IPS-15b (cell line): ENCODE results near the gene DRGX.

Source experiments
- H3K27me3 ChIP-seq: one replicate; pipeline ENCODE4 v1.6.1; 2013; ENCODE audit warnings: low read length; ENCODE audit not compliant: control insufficient read depth, insufficient read depth
- H3K36me3 ChIP-seq: one replicate; pipeline ENCODE4 v1.6.1; 2013; ENCODE audit warnings: low read length; ENCODE audit not compliant: control insufficient read depth, insufficient read depth
- H3K4me1 ChIP-seq: one replicate; pipeline ENCODE4 v1.6.1; 2013; ENCODE audit warnings: mild to moderate bottlenecking, low read length; ENCODE audit not compliant: control insufficient read depth, insufficient read depth
- H3K4me3 ChIP-seq: one replicate; pipeline ENCODE4 v1.5.1; 2013; ENCODE audit warnings: low read depth, low read length
- H3K9ac ChIP-seq: one replicate; pipeline ENCODE4 v1.6.1; 2013; ENCODE audit warnings: low read depth, mild to moderate bottlenecking, low read length
- H3K9me3 ChIP-seq: one replicate; pipeline ENCODE4 v1.6.1; 2013; ENCODE audit warnings: mild to moderate bottlenecking, low read length; ENCODE audit not compliant: control insufficient read depth, insufficient read depth

The DRGX gene

GRCh38 chr10:49395741-49396665 is at the start of gene DRGX:
Gene DRGX (minus strand): TSS chr10:49396089. CDS start chr10:49395440, 649 bp downstream.
- peaks cover 3% of the 10 kb centered on the region for H3K4me1 ChIP-seq

GRCh38 chr10:49444349-49444748 is 48.5 kb upstream of the DRGX start:
- Histone ChIP-seq H3K36me3 (no peaks in the 10 kb centered on the region), H3K4me1 (no peaks in the 10 kb centered on the region), H3K4me3 (no peak overlapping the region), H3K9ac (no peak overlapping the region), H3K27me3 (no peaks in the 10 kb centered on the region), H3K9me3 (no peaks in the 10 kb centered on the region)

More at GRCh38 chr10:49395741-49396665, at the start of gene DRGX:
- H3K27me3 ChIP-seq = peaks cover 91% of the 10 kb centered on the region
- peak within 1 kb of the TSS; percentile 62 for H3K4me3 ChIP-seq
- no peaks in the 10 kb centered on the region for H3K9me3 ChIP-seq
- H3K36me3 ChIP-seq = no peaks in the 10 kb centered on the region
- no peak within 1 kb of the TSS for H3K9ac ChIP-seq

GRCh38 chr10:49442863-49443262 is 47.0 kb upstream of the DRGX start:
- Histone ChIP-seq H3K4me1 (no peaks in the 10 kb centered on the region), H3K4me3 (no peak overlapping the region), H3K9ac (no peak overlapping the region), H3K27me3 (no peaks in the 10 kb centered on the region), H3K9me3 (no peaks in the 10 kb centered on the region), H3K36me3 (no peaks in the 10 kb centered on the region)

- Histone ChIP-seq H3K9me3 (no peaks in the 10 kb centered on the region), H3K27me3 (no peaks in the 10 kb centered on the region), H3K9ac (no peak overlapping the region), H3K4me1 (no peaks in the 10 kb centered on the region), H3K4me3 (no peak overlapping the region), H3K36me3 (no peaks in the 10 kb centered on the region)
Measured at GRCh38 chr10:49441488-49442476, 45.9 kb upstream of the DRGX start.

GRCh38 chr10:49435225-49435624 is 39.3 kb upstream of the DRGX start:
- H3K27me3 ChIP-seq = no peaks in the 10 kb centered on the region
- H3K9me3 ChIP-seq = no peaks in the 10 kb centered on the region
- no peaks in the 10 kb centered on the region for H3K36me3 ChIP-seq
- H3K4me3 ChIP-seq = no peak overlapping the region
- no peaks in the 10 kb centered on the region for H3K4me1 ChIP-seq
- H3K9ac ChIP-seq = no peak overlapping the region

- Histone ChIP-seq H3K9me3 (no peaks in the 10 kb centered on the region), H3K36me3 (no peaks in the 10 kb centered on the region), H3K4me3 (no peak overlapping the region), H3K4me1 (no peaks in the 10 kb centered on the region), H3K27me3 (no peaks in the 10 kb centered on the region), H3K9ac (no peak overlapping the region)
Measured at GRCh38 chr10:49433069-49433468, 37.2 kb upstream of the DRGX start.

- Histone ChIP-seq H3K9ac (no peak overlapping the region), H3K27me3 (no peaks in the 10 kb centered on the region), H3K4me3 (no peak overlapping the region), H3K36me3 (no peaks in the 10 kb centered on the region), H3K4me1 (no peaks in the 10 kb centered on the region), H3K9me3 (no peaks in the 10 kb centered on the region)
Measured at GRCh38 chr10:49431426-49431825, 35.5 kb upstream of the DRGX start.

- Histone ChIP-seq H3K4me1 (no peaks in the 10 kb centered on the region), H3K36me3 (no peaks in the 10 kb centered on the region), H3K4me3 (no peak overlapping the region), H3K27me3 (no peaks in the 10 kb centered on the region), H3K9me3 (no peaks in the 10 kb centered on the region), H3K9ac (no peak overlapping the region)
Measured at GRCh38 chr10:49429458-49429857, 33.6 kb upstream of the DRGX start.

GRCh38 chr10:49426490-49427360 is 30.8 kb upstream of the DRGX start:
- no peak overlapping the region for H3K9ac ChIP-seq
- H3K4me3 ChIP-seq = no peak overlapping the region

GRCh38 chr10:49419005-49419404 is 23.1 kb upstream of the DRGX start:
- H3K4me3 ChIP-seq = no peak overlapping the region
- no peak overlapping the region for H3K9ac ChIP-seq

More at GRCh38 chr10:49426490-49427360, 30.8 kb upstream of the DRGX start:
- Histone ChIP-seq H3K9me3 (no peaks in the 10 kb centered on the region), H3K27me3 (no peaks in the 10 kb centered on the region), H3K36me3 (no peaks in the 10 kb centered on the region), H3K4me1 (no peaks in the 10 kb centered on the region)

GRCh38 chr10:49418328-49418727 is 22.4 kb upstream of the DRGX start:
- no peaks in the 10 kb centered on the region for H3K9me3 ChIP-seq
- H3K27me3 ChIP-seq = no peaks in the 10 kb centered on the region
- no peaks in the 10 kb centered on the region for H3K4me1 ChIP-seq
- no peak overlapping the region for H3K4me3 ChIP-seq
- no peaks in the 10 kb centered on the region for H3K36me3 ChIP-seq
- H3K9ac ChIP-seq = no peak overlapping the region

More at GRCh38 chr10:49419005-49419404, 23.1 kb upstream of the DRGX start:
- no peaks in the 10 kb centered on the region for H3K9me3 ChIP-seq
- no peaks in the 10 kb centered on the region for H3K4me1 ChIP-seq
- H3K36me3 ChIP-seq = no peaks in the 10 kb centered on the region
- H3K27me3 ChIP-seq = no peaks in the 10 kb centered on the region
